ENCODE measurements around the gene DACT2.
"Not testable (repeated sequence)": the region's sequence is repeated elsewhere in the genome, so short reads cannot be mapped to it uniquely, and the experiment has no call there.

DACT2 gene

DNA sequence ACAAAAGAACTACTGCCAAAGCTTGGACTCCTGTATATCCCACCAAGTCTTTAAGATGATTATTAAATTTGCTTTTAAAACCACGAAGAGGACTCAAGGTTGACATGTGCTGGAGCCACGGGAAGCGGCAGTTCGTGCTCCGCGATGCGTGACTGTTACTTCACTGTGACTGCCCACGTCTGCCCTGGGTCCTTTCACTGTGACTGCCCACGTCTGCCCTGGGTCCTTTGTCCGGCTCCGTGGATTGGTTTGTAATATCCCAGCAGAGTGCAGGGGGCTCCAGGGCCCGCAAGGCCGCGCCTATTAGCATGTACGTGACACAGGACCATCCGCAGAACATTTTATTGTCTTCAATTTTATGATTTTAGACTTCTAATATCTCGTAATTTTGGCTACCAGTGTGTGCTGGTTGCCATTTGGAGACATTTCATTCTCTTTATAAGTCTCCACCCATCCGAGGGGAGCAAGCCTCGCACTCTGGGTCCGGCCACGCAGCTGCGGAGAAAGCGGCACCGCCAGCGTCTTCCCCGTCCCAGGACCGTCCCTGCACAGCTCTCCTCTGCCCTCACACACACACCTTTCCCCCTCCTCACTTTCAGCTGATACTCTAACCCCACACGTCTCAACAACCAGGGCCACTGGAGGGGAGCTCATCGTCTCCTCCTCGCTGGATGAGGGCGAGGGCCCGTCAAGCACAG is 42.9 kb downstream of the DACT2 start:
- Histone ChIP-seq H3K27me3 (ENCODE audit: insufficient read depth, low read length) (no peaks in the 10 kb centered on the region), H3K36me3 (ENCODE audit: insufficient read depth, low read length) (no peaks in the 10 kb centered on the region), H3K4me1 (ENCODE audit: insufficient read depth, low read length) (peaks cover 14% of the 10 kb centered on the region)

DNA sequence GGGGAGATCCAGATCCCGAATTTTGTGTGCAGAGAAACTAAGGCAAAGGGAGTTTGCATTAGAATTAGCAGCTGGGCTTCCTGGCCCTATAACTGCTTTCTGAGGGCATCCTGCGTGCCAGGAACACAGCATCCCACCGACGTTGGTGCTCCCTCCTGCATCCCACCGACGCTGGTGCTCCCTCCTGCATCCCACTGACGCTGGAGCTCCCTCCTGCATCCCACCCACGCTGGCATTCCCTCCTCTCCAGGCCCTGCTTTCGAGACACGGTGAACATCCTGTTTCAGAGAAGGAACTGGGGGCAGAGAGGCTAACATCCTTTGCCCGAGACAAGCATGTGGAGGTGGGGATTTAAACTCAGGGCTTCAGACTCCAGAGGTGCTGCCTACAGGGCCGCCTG is 44.4 kb downstream of the DACT2 start:
- no peaks in the 10 kb centered on the region for H3K27me3 ChIP-seq (ENCODE audit: insufficient read depth, low read length)
- H3K4me3 ChIP-seq (ENCODE audit: low read length): no peak overlapping the region
- no peaks in the 10 kb centered on the region for H3K36me3 ChIP-seq (ENCODE audit: insufficient read depth, low read length)
- no peaks in the 10 kb centered on the region for H3K9me3 ChIP-seq (ENCODE audit: low read length)
- no peak overlapping the region for H2AFZ ChIP-seq (ENCODE audit: low read depth, low read length)
- peaks cover 10% of the 10 kb centered on the region for H3K4me1 ChIP-seq (ENCODE audit: insufficient read depth, low read length)

More for the DNA sequence above, 42.9 kb downstream of the DACT2 start:
- Histone ChIP-seq H3K4me3 (ENCODE audit: low read length) (no peak overlapping the region), H3K9me3 (ENCODE audit: low read length) (no peaks in the 10 kb centered on the region), H2AFZ (ENCODE audit: low read depth, low read length) (no peak overlapping the region)

DNA sequence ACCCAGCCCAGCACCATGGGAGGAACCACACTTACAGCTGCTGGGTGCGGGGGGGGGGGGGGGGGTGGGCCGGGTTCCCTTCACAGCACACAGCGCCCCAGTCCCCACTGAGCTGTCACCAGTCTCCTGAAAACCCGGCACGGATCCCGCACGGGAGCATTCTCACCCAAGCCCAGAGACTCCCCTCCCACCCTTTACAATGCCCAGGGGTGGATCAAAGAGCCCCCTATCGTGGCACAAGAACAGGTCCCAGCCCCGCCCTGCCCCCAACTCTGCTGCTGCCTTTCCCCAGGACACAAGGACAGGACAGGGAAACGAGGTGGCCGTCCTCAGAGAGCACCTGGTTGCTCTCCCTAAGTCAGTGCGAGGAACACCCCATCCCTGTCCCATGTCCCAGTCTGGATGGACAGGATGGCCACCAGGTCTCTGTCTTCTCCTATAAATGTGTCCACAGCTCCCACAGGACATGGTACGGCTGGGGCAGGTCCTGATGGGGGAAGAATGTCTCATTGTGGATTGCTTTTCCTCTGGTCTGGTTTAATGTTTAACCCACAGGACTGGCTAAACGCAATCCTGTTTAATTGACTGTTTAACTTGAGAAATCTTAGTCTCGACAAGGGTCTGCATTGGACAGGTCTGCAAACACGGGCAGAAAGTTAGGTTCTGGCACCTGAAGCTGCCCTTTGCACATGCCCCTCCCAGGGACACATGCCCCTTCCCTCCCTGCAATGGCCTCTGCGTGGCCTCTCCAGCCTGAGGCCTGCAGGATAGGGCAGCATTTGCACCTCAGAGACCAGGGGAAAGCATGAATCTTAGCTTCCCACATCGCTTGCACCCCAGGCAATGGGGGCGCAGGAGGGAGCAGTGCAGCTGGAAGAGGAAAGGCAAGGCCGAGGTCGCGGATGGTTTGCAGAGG is 45.3 kb downstream of the DACT2 start:
- Histone ChIP-seq H3K4me3 (ENCODE audit: low read length) (no peak overlapping the region), H3K4me1 (ENCODE audit: insufficient read depth, low read length) (peaks cover 10% of the 10 kb centered on the region), H3K27me3 (ENCODE audit: insufficient read depth, low read length) (no peaks in the 10 kb centered on the region), H2AFZ (ENCODE audit: low read depth, low read length) (no peak overlapping the region), H3K9me3 (ENCODE audit: low read length) (no peaks in the 10 kb centered on the region), H3K36me3 (ENCODE audit: insufficient read depth, low read length) (no peaks in the 10 kb centered on the region)

DNA sequence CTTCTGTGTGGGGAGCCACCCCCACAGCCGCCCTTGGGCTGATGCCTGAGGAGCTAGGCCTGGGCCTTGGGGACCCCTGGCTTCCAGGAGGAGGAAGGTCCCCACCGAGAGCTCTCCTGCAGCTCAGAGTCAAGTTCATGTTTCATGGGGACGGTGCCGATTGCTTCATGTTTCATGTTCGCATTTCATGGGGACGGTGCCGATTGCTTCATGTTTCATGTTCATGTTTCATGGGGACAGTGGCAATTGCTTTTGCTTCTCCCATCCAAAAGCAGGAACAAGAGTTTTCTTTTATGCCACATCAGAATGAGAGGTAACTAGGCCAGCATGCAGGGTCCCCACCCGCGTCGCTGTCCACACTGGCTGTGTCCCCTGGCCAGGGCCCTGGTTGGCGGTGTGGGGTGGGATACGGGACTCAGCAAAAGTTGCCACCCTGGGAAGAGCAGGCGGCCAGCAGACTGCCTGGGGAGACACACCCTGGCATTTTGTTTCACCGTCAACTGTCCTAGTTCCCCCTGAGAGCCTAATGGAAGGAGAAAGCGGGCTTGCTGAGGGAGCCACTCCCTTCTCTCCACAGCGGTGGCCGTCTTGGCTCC is 46.0 kb downstream of the DACT2 start:
- Histone ChIP-seq H2AFZ (ENCODE audit: low read depth, low read length) (no peak overlapping the region), H3K4me3 (ENCODE audit: low read length) (no peak overlapping the region), H3K36me3 (ENCODE audit: insufficient read depth, low read length) (no peaks in the 10 kb centered on the region), H3K27me3 (ENCODE audit: insufficient read depth, low read length) (no peaks in the 10 kb centered on the region), H3K4me1 (ENCODE audit: insufficient read depth, low read length) (peaks cover 10% of the 10 kb centered on the region), H3K9me3 (ENCODE audit: low read length) (no peaks in the 10 kb centered on the region)

DNA sequence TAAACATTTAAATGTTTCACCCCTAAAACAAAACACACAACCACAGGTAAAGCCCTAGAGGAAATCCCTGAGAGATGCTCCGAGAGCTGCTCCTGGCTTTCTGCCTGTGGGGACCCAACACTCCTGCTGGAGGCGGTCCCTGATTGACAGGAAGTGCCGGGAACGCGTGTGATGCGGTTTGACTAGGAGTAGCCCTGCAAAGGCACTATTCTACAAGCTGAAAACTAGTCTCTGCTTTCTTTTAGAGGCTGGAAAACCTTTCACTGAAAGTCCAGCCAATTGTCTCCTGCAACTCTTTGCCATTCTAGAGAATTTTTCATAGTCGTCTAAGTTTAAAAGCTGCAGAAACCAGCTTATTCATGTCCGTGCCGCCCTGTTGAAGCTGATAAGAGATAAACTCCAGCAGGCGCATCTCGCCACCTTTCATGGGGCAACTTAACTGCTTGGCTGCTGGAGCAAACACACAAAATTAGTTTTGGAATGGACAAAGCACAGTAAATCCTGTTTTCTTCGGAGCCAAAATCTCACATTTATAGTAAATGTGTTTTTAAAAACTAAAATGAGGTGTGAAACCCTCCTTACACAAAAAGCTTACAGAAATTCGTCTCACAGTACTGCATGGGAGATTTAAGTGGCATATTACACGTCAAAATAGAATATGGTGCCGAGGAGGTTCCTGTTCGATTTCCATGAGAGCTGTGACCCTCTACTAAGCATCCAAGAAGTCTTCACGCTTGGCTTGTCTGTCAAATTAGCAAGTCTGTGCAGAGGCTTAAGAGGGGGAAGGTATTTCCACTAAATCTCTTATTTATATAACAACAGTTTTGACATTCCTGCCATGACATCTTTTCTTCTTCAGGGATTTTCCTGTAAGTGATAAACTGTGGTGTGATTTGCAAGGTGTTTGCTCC is 46.9 kb downstream of the DACT2 start:
- Histone ChIP-seq H3K27me3 (ENCODE audit: insufficient read depth, low read length) (no peaks in the 10 kb centered on the region), H3K36me3 (ENCODE audit: insufficient read depth, low read length) (no peaks in the 10 kb centered on the region), H3K9me3 (ENCODE audit: low read length) (no peaks in the 10 kb centered on the region), H2AFZ (ENCODE audit: low read depth, low read length) (peak overlapping the region; percentile 48), H3K4me3 (ENCODE audit: low read length) (no peak overlapping the region), H3K4me1 (ENCODE audit: insufficient read depth, low read length) (peaks cover 10% of the 10 kb centered on the region)

DNA sequence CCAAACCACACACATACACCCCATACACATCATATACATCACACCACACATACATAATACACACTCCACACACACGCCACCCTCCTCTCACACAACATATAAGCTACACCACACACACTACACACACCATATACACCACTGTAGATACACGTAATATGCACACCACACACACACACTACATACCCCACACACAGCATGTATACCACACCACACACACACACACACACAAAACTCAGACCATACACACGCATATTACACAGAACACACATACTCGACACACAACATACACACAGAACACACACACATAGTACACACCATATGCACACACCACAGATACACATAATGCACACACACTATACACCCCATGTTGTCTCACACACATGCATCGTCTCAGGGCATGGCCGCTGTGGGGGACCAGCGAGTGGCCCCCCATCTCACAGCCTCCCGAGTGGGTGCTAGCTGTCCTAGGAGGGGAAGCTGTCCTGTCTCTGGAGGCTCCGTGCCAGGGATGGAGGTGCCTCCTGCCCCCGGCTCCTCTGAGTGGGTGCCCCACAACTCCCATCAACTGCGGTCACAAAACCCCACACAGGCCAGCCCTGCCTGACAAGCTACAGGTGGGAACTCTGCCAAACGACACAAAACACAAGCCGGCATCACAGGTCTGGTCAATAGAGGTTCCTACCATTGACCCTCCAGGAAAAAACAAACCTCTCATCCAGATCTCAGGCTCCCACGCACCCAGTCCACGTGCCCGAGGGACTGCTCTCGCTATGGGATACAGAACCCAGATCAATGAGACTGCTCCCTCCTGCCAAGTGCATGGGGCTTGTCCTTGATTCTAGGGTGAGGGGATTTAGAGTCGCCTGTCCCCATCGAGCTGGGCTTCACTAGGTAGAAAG is 49.1 kb downstream of the DACT2 start:
- Histone ChIP-seq H3K36me3 (ENCODE audit: insufficient read depth, low read length) (no peaks in the 10 kb centered on the region), H3K4me3 (ENCODE audit: low read length) (no peak overlapping the region)

DNA sequence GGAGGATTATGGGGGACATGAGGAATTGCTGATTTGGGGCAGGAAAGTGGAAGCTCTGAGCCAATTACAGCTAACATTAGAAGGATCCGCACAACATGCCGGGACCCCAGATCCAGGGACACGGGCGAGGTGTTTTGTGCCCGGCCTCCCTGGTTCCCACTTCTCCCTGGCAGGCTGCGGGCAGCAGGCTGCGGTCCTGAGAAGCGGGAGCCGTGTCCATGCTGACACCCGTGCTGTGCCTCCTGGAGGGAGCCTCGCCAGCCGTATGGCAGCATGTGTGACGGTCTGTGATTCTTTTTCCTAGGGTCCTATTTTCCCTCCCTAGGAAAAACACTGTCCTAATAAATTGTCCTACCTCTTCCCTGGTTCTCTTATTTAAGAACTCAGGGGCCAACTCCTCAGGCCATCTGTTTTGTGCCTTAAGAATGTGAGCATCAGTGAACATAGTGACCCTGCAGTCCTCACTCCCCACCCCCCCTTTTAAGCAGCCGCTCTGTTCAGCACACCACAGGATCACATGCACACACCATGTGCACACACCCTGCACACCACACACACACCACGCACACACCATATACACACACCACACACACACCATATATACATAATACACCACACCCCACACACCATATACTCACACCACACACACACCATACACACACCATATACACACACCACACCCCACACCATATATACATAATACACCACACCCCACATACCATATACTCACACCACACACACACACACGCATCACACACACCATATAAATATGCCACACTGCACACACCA is 49.9 kb downstream of the DACT2 start:
- Histone ChIP-seq H3K9me3 (ENCODE audit: low read length) (no peaks in the 10 kb centered on the region), H3K4me3 (ENCODE audit: low read length) (no peak overlapping the region), H2AFZ (ENCODE audit: low read depth, low read length) (no peak overlapping the region), H3K27me3 (ENCODE audit: insufficient read depth, low read length) (no peaks in the 10 kb centered on the region), H3K36me3 (ENCODE audit: insufficient read depth, low read length) (no peaks in the 10 kb centered on the region), H3K4me1 (ENCODE audit: insufficient read depth, low read length) (peaks cover 10% of the 10 kb centered on the region)

More for the DNA sequence above, 49.1 kb downstream of the DACT2 start:
- H2AFZ ChIP-seq (ENCODE audit: low read depth, low read length): no peak overlapping the region
- no peaks in the 10 kb centered on the region for H3K9me3 ChIP-seq (ENCODE audit: low read length)
- peaks cover 10% of the 10 kb centered on the region for H3K4me1 ChIP-seq (ENCODE audit: insufficient read depth, low read length)
- H3K27me3 ChIP-seq (ENCODE audit: insufficient read depth, low read length): no peaks in the 10 kb centered on the region

DNA sequence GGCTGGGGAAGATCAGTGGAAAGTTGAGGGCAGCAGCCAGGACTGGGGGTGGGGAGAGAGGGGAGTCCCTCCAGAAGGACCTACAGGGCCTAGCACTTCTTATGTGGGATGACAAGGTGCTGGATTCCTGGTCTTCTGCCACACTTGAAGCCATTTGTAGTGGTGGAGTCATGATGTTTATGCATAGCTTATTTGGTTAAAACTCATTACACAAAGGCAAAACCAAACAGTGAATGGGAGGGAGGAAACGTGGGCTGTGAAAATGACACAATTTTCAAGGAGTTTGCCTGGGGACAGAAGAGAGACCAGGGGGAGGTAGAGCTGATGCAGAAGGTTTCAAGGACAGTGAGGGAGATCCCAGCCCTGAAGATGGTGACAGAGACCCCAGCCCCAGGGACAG is 50.8 kb downstream of the DACT2 start:
- Histone ChIP-seq H3K4me3 (ENCODE audit: low read length) (no peak overlapping the region), H3K4me1 (ENCODE audit: insufficient read depth, low read length) (peaks cover 10% of the 10 kb centered on the region), H2AFZ (ENCODE audit: low read depth, low read length) (no peak overlapping the region), H3K9me3 (ENCODE audit: low read length) (no peaks in the 10 kb centered on the region), H3K27me3 (ENCODE audit: insufficient read depth, low read length) (no peaks in the 10 kb centered on the region), H3K36me3 (ENCODE audit: insufficient read depth, low read length) (no peaks in the 10 kb centered on the region)

DNA sequence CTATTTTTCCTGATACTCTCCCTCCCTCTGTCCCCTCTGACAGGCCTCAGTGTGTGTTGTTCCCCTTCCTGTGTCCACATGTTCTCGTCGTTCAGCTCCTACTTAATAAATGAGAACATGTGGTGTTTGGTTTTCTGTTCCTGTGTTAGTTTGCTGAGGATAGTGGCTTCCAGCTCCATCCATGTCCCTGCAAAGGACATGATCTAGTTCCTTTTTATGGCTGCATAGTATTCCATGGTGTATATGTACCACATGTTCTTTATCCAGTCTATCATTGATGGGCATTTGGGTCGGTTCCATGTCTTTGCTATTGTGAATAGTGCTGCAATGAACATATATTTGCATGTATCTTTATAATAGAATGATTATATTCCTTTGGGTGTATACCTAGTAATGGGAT is 51.8 kb downstream of the DACT2 start:
- H3K4me1 ChIP-seq (ENCODE audit: insufficient read depth, low read length); H3K4me3 ChIP-seq (ENCODE audit: low read length); H3K27me3 ChIP-seq (ENCODE audit: insufficient read depth, low read length); H2AFZ ChIP-seq (ENCODE audit: low read depth, low read length); H3K9me3 ChIP-seq (ENCODE audit: low read length); H3K36me3 ChIP-seq (ENCODE audit: insufficient read depth, low read length): not testable (repeated sequence)

DNA sequence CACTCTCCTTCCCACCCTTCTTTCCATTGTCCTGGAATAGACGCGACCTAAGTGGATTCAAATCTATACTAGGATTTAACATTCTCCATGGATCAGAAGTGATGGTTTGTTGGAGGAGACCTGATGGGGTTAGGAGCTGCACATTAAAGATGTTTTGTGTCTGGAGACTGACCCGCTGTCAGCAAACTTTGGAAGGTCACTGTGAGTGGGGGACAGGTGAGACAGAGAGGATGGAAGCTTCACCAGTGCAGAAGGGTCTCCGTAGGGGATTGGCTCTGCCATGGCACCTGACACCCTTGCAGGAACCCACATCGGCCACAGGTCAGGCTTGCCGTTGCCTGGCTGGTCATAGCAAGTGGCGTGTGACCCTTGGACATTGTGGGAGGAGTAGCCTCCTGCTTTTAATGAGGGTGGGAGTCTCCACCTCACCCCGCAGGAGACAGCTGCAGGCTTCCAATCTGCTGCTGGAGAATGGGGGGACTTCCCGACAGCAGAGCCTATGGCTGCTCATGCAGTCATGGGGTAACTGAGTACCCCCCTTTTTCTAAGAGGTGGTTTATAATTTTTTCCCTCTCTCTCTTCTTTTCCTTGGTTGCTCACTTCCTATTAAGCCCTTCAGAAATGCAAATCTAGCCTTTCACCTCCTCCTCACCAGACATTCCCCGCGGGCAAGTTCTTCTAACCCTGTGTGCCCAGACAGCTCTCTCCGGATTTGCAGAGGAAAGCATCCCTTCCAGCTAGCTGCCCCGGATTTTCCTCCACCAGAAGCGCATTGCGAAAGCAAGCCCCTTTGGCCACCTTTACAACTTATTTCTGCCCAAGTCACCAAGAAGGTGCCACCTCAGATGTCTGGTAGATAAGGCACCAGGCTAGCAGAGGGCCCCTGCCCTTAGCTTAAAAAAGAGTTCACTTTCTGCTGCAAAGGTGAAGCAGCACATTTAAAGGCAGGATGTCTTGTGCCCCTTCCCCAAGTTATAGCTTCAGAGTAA is 53.5 kb downstream of the DACT2 start:
- no peaks in the 10 kb centered on the region for H3K36me3 ChIP-seq (ENCODE audit: insufficient read depth, low read length)
- H2AFZ ChIP-seq (ENCODE audit: low read depth, low read length): no peak overlapping the region
- no peaks in the 10 kb centered on the region for H3K27me3 ChIP-seq (ENCODE audit: insufficient read depth, low read length)
- no peaks in the 10 kb centered on the region for H3K4me1 ChIP-seq (ENCODE audit: insufficient read depth, low read length)
- H3K9me3 ChIP-seq (ENCODE audit: low read length): no peaks in the 10 kb centered on the region
- no peak overlapping the region for H3K4me3 ChIP-seq (ENCODE audit: low read length)
